Thymus (tissue), 11 donors: ENCODE measurements around the gene KNCN. TPM values are rescaled to one million over a fixed set of nuclear protein-coding genes. Genes with fewer than 3 reads are reported as not detected.
A peak's percentile ranks its signal among the peaks of the same experiment; 100 is the strongest.

Experiments used
- DNase-seq, 9 donors: peaks; one replicate each; pipeline ENCODE4 v3.0.0-alpha.2; 2013; ENCODE audit warnings: low spot score in 9 of 9, low read depth in 6 of 9, missing footprints in 1 of 9
- H3K27ac ChIP-seq, 2 donors: one replicate each; pipeline ENCODE4 v1.5.1; 2013; ENCODE audit warnings: control low read depth in 1 of 2, low read depth in 1 of 2, low read length in 1 of 2, mild to moderate bottlenecking in 1 of 2, moderate library complexity in 1 of 2
- H3K27me3 ChIP-seq, 2 donors: one replicate each; pipeline ENCODE4 v1.5.1; 2013; ENCODE audit warnings: low read length in 1 of 2; ENCODE audit not compliant: control insufficient read depth in 2 of 2, insufficient read depth in 1 of 2
- H3K36me3 ChIP-seq, 2 donors: one replicate each; pipeline ENCODE4 v1.5.1; 2013; ENCODE audit warnings: low read length in 1 of 2, mild to moderate bottlenecking in 1 of 2, moderate library complexity in 1 of 2; ENCODE audit not compliant: control insufficient read depth in 2 of 2, insufficient read depth in 2 of 2
- H3K4me1 ChIP-seq, 2 donors: one replicate each; pipeline ENCODE4 v1.5.1; 2013; ENCODE audit warnings: low read length in 2 of 2; ENCODE audit not compliant: control insufficient read depth in 2 of 2, insufficient read depth in 2 of 2
- H3K4me3 ChIP-seq, 2 donors: one replicate each; pipeline ENCODE4 v1.5.1; 2013; ENCODE audit warnings: low read length in 2 of 2, control low read depth in 1 of 2, mild to moderate bottlenecking in 1 of 2
- H3K9me3 ChIP-seq, 2 donors: one replicate each; pipeline ENCODE4 v1.5.1; 2013; ENCODE audit warnings: low read length in 1 of 2, mild to moderate bottlenecking in 1 of 2; ENCODE audit not compliant: control insufficient read depth in 2 of 2, insufficient read depth in 1 of 2
- WGBS: extraction: QIAGEN DNeasy Blood & Tissue Kit; methylation state at CpG from one replicate; pipeline ENCODE4 v1.1.7; 2013; 5-methylcytosine and 5-hydroxymethylcytosine counted together
- polyA plus RNA-seq: library from polyadenylated mRNA; stranded (reverse); fragments of 200-250 nt; gene quantifications from one replicate; pipeline ENCODE4 v1.2.3, GENCODE V29; 2013
- total RNA-seq: library from RNA; stranded (reverse); fragments of 120-200 nt; gene quantifications from one replicate; pipeline ENCODE4 v1.2.4, GENCODE V29; 2013
- donor health status: healthy.

Gene KNCN
- total and polyA plus RNA-seq, 2 donors: 0.05 TPM; not detected in 1

DNA sequence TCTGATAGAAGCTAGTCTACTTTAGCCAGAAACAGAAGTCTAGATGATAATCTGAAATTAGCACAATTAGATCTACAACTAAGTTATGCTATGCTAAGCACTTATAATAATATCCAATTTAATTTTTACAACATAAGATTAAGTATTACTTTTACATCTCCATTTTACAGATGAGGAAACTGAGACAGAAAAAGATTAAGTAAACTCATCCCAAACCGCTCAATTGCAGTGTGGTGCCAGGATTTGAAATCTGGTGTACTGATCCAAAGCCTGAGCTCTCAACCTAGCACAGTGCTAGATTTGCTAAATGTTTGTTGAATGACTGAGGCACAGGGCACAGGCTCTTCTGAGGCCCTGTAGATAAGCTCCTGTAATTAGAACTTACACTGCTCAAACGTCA lies 13.8 kb downstream of the KNCN start:
- no peak overlapping the region for H3K27ac ChIP-seq

DNA sequence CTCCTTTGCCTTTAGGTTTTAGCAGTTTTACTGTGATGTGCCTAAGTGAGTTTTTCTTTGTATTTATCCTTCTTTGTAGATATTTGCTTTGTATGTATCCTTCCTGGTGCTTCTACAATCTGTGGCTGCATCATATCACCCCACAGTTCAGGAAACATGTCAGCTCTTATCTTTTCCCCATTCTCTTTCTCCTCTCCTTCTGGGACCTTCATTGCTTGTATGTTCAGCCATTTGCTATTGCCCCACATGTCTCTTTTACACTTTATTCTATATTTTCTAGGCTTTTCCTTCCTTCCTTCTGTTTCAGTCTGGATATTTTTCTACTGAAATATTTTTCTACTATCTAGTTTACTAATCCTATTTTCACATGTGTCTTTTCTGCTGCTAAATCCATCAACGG lies 14.9 kb downstream of the KNCN start:
- Histone ChIP-seq H3K4me1 (peaks cover 0 to 3% of the 10 kb centered on the region in 2 donors), H3K4me3 (no peak overlapping the region), H3K27me3 (peaks cover 30 to 93% of the 10 kb centered on the region in 2 donors), H3K27ac (no peak overlapping the region), H3K9me3 (peaks cover 0 to 1% of the 10 kb centered on the region in 2 donors), H3K36me3 (no peaks in the 10 kb centered on the region)
- no peak for DNase-seq
- 98% methylated on average over 1 of the region's 1 CpG for WGBS

More for the DNA sequence above, 13.8 kb downstream of the KNCN start:
- Histone ChIP-seq H3K36me3 (no peaks in the 10 kb centered on the region), H3K27me3 (peaks cover 36 to 92% of the 10 kb centered on the region in 2 donors), H3K4me3 (no peak overlapping the region), H3K4me1 (peaks cover 0 to 3% of the 10 kb centered on the region in 2 donors), H3K9me3 (peaks cover 0 to 1% of the 10 kb centered on the region in 2 donors)
- WGBS: 79% methylated on average over 2 of the region's 2 CpGs
- DNase-seq: no peak

DNA sequence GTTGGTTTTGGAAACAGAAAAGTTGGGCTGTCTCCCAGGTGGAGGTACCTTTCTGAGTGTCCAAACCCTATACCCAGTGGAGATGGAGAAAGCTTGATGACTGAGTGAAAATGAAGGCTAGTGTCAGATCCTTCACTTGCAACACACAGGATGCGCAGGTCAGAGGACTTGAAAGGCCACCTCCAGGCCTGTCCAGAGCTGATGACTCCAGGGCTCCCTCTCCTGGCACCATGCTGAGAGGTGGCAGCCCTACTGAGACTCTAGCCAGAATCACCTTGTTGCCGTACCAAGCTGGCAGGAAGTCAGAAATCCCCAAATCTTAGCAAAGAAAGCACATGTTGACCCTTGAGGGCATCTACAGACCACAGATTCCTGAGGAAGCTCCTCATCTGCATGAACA lies 16.4 kb downstream of the KNCN start:
- Histone ChIP-seq H3K4me3 (no peak overlapping the region), H3K36me3 (no peaks in the 10 kb centered on the region), H3K27ac (no peak overlapping the region), H3K27me3 (peaks cover 28 to 93% of the 10 kb centered on the region in 2 donors), H3K9me3 (peaks cover 0 to 1% of the 10 kb centered on the region in 2 donors), H3K4me1 (peaks cover 0 to 3% of the 10 kb centered on the region in 2 donors)
- peak in 1 of 9 donors; percentile 9 for DNase-seq
- WGBS: 76% methylated on average over 2 of the region's 2 CpGs

DNA sequence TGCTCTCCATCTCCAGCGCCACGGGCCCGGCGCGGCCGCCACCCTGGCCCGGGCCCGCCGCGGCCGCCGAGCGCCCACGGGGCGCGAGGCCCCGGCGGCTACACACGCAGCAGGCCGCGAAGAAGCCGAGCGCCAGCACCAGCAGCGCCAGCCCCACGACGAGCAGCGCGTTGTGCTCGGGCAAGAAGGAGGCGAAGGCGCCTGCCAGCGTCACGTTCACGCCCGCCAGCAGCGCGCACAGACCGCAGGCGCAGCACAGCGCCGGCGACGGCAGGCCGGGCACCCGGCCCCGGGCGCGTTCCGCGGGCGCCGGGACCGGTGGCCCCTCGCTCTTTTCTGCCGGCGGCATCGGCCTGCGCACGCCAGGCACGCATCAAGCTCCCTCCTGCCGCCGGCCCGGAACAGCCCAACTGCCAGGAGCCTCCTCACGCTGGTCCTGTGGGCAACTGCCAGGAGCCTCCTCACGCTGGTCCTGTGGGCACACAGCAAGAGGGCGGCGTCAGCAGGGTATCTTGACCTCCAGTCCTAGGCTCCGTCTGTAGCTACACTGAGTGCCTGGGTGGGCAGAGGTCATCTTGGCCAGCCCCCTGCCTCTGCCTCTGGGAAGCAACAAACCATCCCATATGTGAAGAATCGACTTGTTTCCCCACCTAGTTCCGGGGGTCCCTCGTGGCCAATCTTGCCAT lies 18.1 kb downstream of the KNCN start:
- peaks cover 28 to 93% of the 10 kb centered on the region in 2 donors for H3K27me3 ChIP-seq
- no peaks in the 10 kb centered on the region for H3K36me3 ChIP-seq
- peaks cover 0 to 1% of the 10 kb centered on the region in 2 donors for H3K9me3 ChIP-seq
- peak in 2 of 9 donors; percentile 22 to 35 for DNase-seq
- peaks cover 0 to 3% of the 10 kb centered on the region in 2 donors for H3K4me1 ChIP-seq
- H3K27ac ChIP-seq: no peak overlapping the region
- H3K4me3 ChIP-seq: peak overlapping the region in 1 of 2 donors; percentile 53
- 6% methylated on average over 71 of the region's 71 CpGs for WGBS

DNA sequence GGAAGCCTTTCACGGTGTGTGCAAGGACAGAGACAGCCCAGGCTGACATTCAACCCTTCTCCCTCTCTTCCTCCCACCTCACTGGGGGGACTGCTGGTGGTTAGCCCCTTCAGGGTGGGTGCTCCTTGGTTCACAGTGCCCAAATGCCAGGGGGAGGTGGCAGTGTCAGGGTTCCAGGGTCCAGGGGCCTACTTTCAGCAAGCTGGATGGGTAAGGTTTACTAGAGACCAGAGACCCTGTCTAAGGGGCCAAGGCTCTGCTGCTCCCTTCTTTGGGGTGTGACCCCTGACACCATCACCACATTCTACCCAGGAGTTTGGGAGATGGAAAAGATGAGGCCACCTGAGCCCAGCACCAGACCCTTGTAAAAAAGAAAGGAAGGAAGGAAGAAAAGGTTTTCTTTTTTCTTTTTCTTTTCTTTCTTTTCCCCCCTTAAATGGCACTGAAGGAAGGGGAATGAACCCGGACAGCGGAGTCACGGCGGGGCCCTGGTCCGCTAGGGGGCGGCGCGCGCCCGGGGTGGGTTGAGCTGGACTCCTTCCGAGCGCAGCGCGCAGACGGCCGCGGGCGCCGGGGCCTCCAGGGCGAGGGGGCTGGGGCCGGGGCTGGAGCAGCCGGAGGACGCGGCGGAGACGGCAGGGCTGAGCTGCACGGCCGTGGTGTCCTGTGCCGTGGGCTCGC lies 18.8 kb downstream of the KNCN start:
- no peak overlapping the region for H3K27ac ChIP-seq
- peaks cover 28 to 93% of the 10 kb centered on the region in 2 donors for H3K27me3 ChIP-seq
- no peaks in the 10 kb centered on the region for H3K36me3 ChIP-seq
- under 1% methylated on average over 31 of the region's 31 CpGs for WGBS
- H3K9me3 ChIP-seq: peaks cover 0 to 1% of the 10 kb centered on the region in 2 donors
- peak in 6 of 9 donors; percentile 16 to 70 (median 44) for DNase-seq
- peak overlapping the region in 1 of 2 donors; percentile 53 for H3K4me3 ChIP-seq
- H3K4me1 ChIP-seq: peaks cover 0 to 3% of the 10 kb centered on the region in 2 donors

DNA sequence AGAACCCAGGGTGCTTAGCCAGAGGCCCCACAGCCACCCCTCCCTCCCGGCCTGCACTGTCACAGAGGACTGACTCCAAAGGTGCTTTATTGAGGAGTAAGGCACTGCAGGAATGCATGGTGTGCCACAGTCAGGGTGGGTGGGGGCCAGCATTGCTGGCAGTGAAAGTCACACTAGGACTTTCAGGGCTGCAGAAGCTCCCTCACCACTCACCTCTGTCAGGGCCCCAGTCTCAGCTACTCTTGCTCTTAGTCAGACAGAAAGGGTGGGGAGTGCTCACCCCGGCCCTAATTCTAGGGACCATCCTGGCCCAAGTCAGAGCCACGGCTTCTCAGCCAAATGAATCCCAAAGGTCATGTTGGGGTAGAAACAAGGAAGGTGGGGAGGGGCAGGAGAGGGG lies 19.4 kb downstream of the KNCN start:
- H3K27ac ChIP-seq: no peak overlapping the region
- H3K27me3 ChIP-seq: peaks cover 28 to 96% of the 10 kb centered on the region in 2 donors
- 80% methylated on average over 3 of the region's 3 CpGs for WGBS
- H3K36me3 ChIP-seq: no peaks in the 10 kb centered on the region
- DNase-seq: no peak
- peaks cover 0 to 3% of the 10 kb centered on the region in 2 donors for H3K4me1 ChIP-seq
- peaks cover 0 to 1% of the 10 kb centered on the region in 2 donors for H3K9me3 ChIP-seq
- H3K4me3 ChIP-seq: no peak overlapping the region

DNA sequence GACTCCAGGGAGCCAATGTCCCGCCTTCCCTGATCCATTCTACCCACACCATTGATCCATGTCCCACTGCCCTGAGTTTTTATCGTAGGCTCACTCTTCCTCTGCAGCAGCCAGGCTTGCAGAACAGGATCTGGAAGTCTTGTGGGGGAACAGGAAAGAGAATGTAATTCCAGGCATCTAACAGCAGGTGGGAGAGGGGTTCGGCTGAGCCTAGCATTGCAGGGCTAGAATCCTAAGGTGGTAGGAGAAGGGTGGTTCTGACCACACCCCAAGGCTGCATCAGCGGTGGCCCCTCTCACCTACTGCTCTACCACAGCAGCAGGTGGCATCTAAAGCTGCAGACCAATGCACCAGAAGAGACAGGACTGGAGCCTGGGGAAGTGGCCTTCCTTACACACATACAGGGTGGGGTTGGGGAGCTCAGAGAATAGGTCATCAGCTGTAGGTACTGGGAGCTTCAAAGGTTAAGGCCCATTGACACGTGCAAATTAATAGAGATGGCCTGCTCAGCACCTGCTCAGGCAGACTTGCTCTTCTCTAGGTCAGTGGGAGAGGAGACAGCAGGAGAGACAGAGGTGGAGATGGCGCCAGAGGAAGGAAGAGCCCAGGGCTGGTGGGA lies 20.5 kb downstream of the KNCN start:
- H3K27me3 ChIP-seq: peaks cover 32 to 96% of the 10 kb centered on the region in 2 donors
- H3K27ac ChIP-seq: no peak overlapping the region
- no peak for DNase-seq
- 74% methylated on average over 6 of the region's 6 CpGs for WGBS
- H3K4me1 ChIP-seq: peaks cover 0 to 3% of the 10 kb centered on the region in 2 donors
- H3K4me3 ChIP-seq: no peak overlapping the region
- H3K36me3 ChIP-seq: no peaks in the 10 kb centered on the region
- H3K9me3 ChIP-seq: peaks cover 0 to 1% of the 10 kb centered on the region in 2 donors

DNA sequence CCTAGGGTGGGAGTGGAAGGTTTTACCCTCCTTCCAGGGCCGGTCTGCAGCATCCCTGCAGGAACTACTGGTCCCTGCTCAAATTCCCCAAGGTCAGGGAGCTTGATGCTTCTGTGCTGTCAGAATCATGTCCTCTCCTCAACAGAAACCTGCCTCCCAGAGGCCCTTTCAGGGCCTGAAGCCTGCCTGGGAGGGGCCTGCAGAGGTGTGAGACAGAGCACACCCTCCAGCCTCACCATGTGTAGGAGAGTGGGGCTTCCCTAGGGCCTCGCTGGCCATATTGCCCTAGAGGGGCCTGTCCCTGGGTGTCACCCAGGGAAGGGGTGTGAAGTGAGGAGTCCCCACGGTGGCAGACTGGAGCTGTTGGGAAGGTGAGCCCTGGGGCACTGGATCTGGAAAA lies 21.1 kb downstream of the KNCN start:
- WGBS: 79% methylated on average over 3 of the region's 3 CpGs
- Histone ChIP-seq H3K36me3 (no peaks in the 10 kb centered on the region), H3K27ac (no peak overlapping the region), H3K4me1 (peaks cover 0 to 3% of the 10 kb centered on the region in 2 donors), H3K27me3 (peaks cover 33 to 96% of the 10 kb centered on the region in 2 donors), H3K9me3 (peaks cover 0 to 1% of the 10 kb centered on the region in 2 donors), H3K4me3 (no peak overlapping the region)
- DNase-seq: no peak
